WTC11 (cell line): ENCODE data around the gene TBL1X. TPM values are rescaled to one million over a fixed set of nuclear protein-coding genes. Genes with fewer than 3 reads are reported as not detected.

Experiments
- ATAC-seq: fragments of 200-7000 bp; cut with Tn5 transposase; 2 replicates; pipeline ENCODE4 v1.10.0; 2021; ENCODE audit warnings: mild to moderate bottlenecking, moderate library complexity
- CTCF ChIA-PET: fragments of 300-600 bp; sonication (Branson Sonifier 250); formaldehyde crosslinking; loops from one replicate; lab custom pipeline; 2021; ENCODE audit warnings: antibody characterized with exemption; lab: Charles Lee
- POLR2A ChIA-PET: fragments of 350-600 bp; sonication (Branson Sonifier 250); formaldehyde crosslinking; loops from one replicate; lab custom pipeline; 2021; ENCODE audit warnings: antibody characterized with exemption; lab: Charles Lee
- DNase-seq: peaks from one replicate; pipeline ENCODE4 v3.0.0; 2021; ENCODE audit warnings: low spot score
- H3K27ac Mint-ChIP-seq: 2 replicates; pipeline ENCODE4 v1.8.0; 2021; ENCODE audit warnings: mixed read lengths
- H3K27me3 Mint-ChIP-seq: 2 replicates; pipeline ENCODE4 v1.8.0; 2021; ENCODE audit warnings: low read depth, mild to moderate bottlenecking, moderate library complexity, mixed read lengths
- H3K36me3 Mint-ChIP-seq: 2 replicates; pipeline ENCODE4 v1.8.0; 2021; ENCODE audit warnings: mixed read lengths
- H3K4me1 Mint-ChIP-seq: 2 replicates; pipeline ENCODE4 v1.8.0; 2022; ENCODE audit warnings: mixed read lengths
- H3K4me3 Mint-ChIP-seq: 2 replicates; pipeline ENCODE4 v1.8.0; 2021; ENCODE audit warnings: mild to moderate bottlenecking, moderate library complexity, mixed read lengths
- H3K9me3 Mint-ChIP-seq: 2 replicates; pipeline ENCODE4 v1.8.0; 2021; ENCODE audit warnings: mixed read lengths
- AR ChIP-seq: fragments of 250-450 bp; sonication (Bioruptor Pico); IDR thresholded peaks from 2 replicates; pipeline ENCODE4 v1.9.0; 2021; ENCODE audit warnings: mild to moderate bottlenecking
- ATF1 ChIP-seq: sonication (generic); formaldehyde crosslinking; IDR thresholded peaks from 2 replicates; pipeline ENCODE4 v1.8.1; 2023; ENCODE audit warnings: mild to moderate bottlenecking, moderate library complexity, missing genetic modification reagents
- ATF3 ChIP-seq: sonication (generic); formaldehyde crosslinking; conservative IDR thresholded peaks from 2 replicates; pipeline ENCODE4 v1.8.1; 2022; ENCODE audit warnings: mild to moderate bottlenecking, missing genetic modification reagents
- CBFB ChIP-seq: sonication (generic); formaldehyde crosslinking; IDR thresholded peaks from 2 replicates; pipeline ENCODE4 v1.8.1; 2022; ENCODE audit warnings: mild to moderate bottlenecking, low read depth, missing genetic modification reagents
- E2F1 ChIP-seq: sonication (generic); formaldehyde crosslinking; IDR thresholded peaks from 2 replicates; pipeline ENCODE4 v1.8.0; 2022; ENCODE audit warnings: mild to moderate bottlenecking, missing genetic modification reagents
- ELF4 ChIP-seq: sonication (generic); formaldehyde crosslinking; IDR thresholded peaks from 2 replicates; pipeline ENCODE4 v1.8.1; 2022; ENCODE audit warnings: low read depth, mild to moderate bottlenecking, moderate library complexity, missing genetic modification reagents
- ETV6 ChIP-seq: sonication (generic); formaldehyde crosslinking; IDR thresholded peaks from 2 replicates; pipeline ENCODE4 v1.8.1; 2022; ENCODE audit warnings: mild to moderate bottlenecking, missing genetic modification reagents
- GRHL2 ChIP-seq: fragments of 250-450 bp; sonication (Bioruptor Pico); IDR thresholded peaks from 2 replicates; pipeline ENCODE4 v1.8.0; 2022; ENCODE audit warnings: mild to moderate bottlenecking, moderate library complexity; ENCODE audit not compliant: insufficient replicate concordance, severe bottlenecking
- MXD4 ChIP-seq: fragments of 250-450 bp; sonication (Bioruptor Pico); IDR thresholded peaks from 2 replicates; pipeline ENCODE4 v1.8.0; 2021; ENCODE audit warnings: mild to moderate bottlenecking, moderate library complexity, borderline replicate concordance
- SMAD3 ChIP-seq: sonication (generic); formaldehyde crosslinking; IDR thresholded peaks from 2 replicates; pipeline ENCODE4 v1.8.0; 2022; ENCODE audit warnings: missing genetic modification reagents, mild to moderate bottlenecking, borderline replicate concordance
- USF1 ChIP-seq: sonication (generic); formaldehyde crosslinking; IDR thresholded peaks from 2 replicates; pipeline ENCODE4 v1.8.0; 2022; ENCODE audit warnings: mild to moderate bottlenecking, missing genetic modification reagents
- ZBTB21 ChIP-seq: sonication (generic); formaldehyde crosslinking; IDR thresholded peaks from 2 replicates; pipeline ENCODE4 v1.8.1; 2023; ENCODE audit warnings: mild to moderate bottlenecking, missing genetic modification reagents, borderline replicate concordance
- ZNF121 ChIP-seq: sonication (generic); formaldehyde crosslinking; IDR thresholded peaks from 2 replicates; pipeline ENCODE4 v1.8.0; 2023; ENCODE audit warnings: missing genetic modification reagents
- ZNF219 ChIP-seq: sonication (generic); formaldehyde crosslinking; IDR thresholded peaks from 2 replicates; pipeline ENCODE4 v1.8.0; 2023; ENCODE audit warnings: missing genetic modification reagents, mild to moderate bottlenecking, borderline replicate concordance
- total RNA-seq: library from RNA; stranded (reverse); gene quantifications from 3 replicates; pipeline ENCODE4 v1.2.3, GENCODE V29; 2021
- TF ChIP-seq, protein P1 (sequence below): fragments of 250-450 bp; sonication (Bioruptor Pico); IDR thresholded peaks from 2 replicates; pipeline ENCODE4 v2.1.2; 2022; ENCODE audit warnings: mild to moderate bottlenecking, moderate library complexity

Gene TBL1X
- total RNA-seq, 1 experiment from 2014 or later = 27.7 TPM

GRCh38 chrX:9682861-9683260 lies 218.0 kb downstream of the TBL1X start (continued):
- TF ChIP-seq, protein P1, sequence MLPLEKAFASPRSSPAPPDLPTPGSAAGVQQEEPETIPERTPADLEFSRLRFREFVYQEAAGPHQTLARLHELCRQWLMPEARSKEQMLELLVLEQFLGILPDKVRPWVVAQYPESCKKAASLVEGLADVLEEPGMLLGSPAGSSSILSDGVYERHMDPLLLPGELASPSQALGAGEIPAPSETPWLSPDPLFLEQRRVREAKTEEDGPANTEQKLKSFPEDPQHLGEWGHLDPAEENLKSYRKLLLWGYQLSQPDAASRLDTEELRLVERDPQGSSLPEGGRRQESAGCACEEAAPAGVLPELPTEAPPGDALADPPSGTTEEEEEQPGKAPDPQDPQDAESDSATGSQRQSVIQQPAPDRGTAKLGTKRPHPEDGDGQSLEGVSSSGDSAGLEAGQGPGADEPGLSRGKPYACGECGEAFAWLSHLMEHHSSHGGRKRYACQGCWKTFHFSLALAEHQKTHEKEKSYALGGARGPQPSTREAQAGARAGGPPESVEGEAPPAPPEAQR = no peak
- TF ChIP-seq ZNF219 (CRISPR knock-in tag) (no peak), AR (no peak), ZBTB21 (CRISPR knock-in tag) (no peak), E2F1 (CRISPR knock-in tag) (no peak), ETV6 (CRISPR knock-in tag) (no peak), GRHL2 (CRISPR knock-in tag) (no peak), SMAD3 (no peak), USF1 (CRISPR knock-in tag) (no peak)

DNA sequence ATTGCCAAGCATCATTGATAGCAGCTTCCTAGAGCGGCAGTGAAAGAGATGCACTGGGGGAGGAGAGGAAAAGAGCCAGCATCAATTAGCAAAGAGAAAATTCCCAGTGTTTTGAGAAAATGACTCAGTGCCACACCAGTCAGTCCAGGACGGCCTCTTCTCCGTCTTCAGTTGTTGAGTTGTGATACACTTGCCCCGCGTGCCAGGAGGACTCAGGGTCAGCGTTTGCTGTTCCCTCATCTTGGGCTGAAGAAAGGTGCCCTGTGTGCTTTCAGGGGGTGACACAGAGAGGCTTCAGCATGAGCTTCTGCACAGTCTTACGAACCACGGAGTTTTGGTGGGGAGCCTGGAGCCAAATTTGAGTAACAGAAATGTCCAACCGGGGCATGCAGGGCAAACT lies 218.5 kb downstream of the TBL1X start:
- ATAC-seq (no peak), DNase-seq (no peak)
- peaks cover 10% of the 10 kb centered on the region for H3K4me1 Mint-ChIP-seq
- no peaks in the 10 kb centered on the region for H3K9me3 Mint-ChIP-seq
- H3K4me3 Mint-ChIP-seq = no peak overlapping the region
- no peak overlapping the region for H3K27ac Mint-ChIP-seq
- no peak for TF ChIP-seq CBFB (CRISPR knock-in tag)
- POLR2A ChIA-PET = no interaction called here
- H3K36me3 Mint-ChIP-seq = peaks cover 4% of the 10 kb centered on the region
- no peaks in the 10 kb centered on the region; the same call in 1 of the 2 replicates for H3K27me3 Mint-ChIP-seq
- CTCF ChIA-PET = no interaction called here

GRCh38 chrX:9687899-9688298 lies 223.0 kb downstream of the TBL1X start:
- no peak overlapping the region for H3K27ac Mint-ChIP-seq
- POLR2A ChIA-PET = no interaction called here
- no peak for DNase-seq

More at GRCh38 chrX:9687899-9688298, 223.0 kb downstream of the TBL1X start:
- Mint-ChIP-seq H3K9me3 (no peaks in the 10 kb centered on the region), H3K27me3 (no peaks in the 10 kb centered on the region), H3K4me1 (no peaks in the 10 kb centered on the region), H3K4me3 (no peak overlapping the region), H3K36me3 (peaks cover 14% of the 10 kb centered on the region)
- no peak for TF ChIP-seq ATF1 (CRISPR knock-in tag)
- TF ChIP-seq ZNF121 = no peak
- no peak for TF ChIP-seq MXD4 (CRISPR knock-in tag)
- no peak for TF ChIP-seq AR
- no peak for TF ChIP-seq ATF3 (CRISPR knock-in tag)
- no peak for TF ChIP-seq ELF4 (CRISPR knock-in tag)
- ATAC-seq = no peak
- CTCF ChIA-PET = no interaction called here
